Amygdala (tissue), 56 donors: ENCODE results near the gene ALG3.
"Not testable (repeated sequence)": the region's sequence is repeated elsewhere in the genome, so short reads cannot be mapped to it uniquely, and the experiment has no call there.

Experiments used
- DNase-seq, 56 donors: peaks; one replicate each; lab custom pipeline; 2025; lab: John Stamatoyannopoulos, UW

Gene ALG3

GRCh38 chr3:184248454-184249411, at the start of gene ALG3:
Gene ALG3 (minus strand): TSS chr3:184248962. CDS start chr3:184248940, 22 bp downstream.
- DNase-seq, result peak in 52 of 56 donors; percentile 24 to 84 (median 65)

GRCh38 chr3:184296616-184297015, 47.9 kb upstream of the ALG3 start:
- no peak for DNase-seq

DNA sequence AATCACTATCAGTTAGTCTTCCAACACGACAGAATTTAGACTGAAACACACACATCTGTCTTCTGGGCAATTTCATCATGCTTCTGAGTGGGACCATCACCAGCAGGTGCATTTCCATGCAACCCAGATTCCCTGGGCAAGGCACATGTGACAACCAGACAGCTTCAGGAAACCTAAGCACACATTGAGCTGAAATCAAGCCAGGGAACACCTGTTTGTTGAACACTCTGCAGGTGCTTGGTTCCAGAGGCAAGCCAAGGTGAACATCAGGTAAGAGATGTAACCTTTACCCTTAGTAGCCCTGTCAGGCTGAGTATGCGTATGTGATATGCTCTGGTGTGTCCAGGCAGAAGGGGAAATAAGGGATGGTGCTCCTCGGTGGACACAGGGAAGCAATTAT, 47.0 kb upstream of the ALG3 start:
- no peak for DNase-seq

- no peak for DNase-seq
These were observed 43.1 kb upstream of the ALG3 start for GRCh38 chr3:184291738-184292445.

DNA sequence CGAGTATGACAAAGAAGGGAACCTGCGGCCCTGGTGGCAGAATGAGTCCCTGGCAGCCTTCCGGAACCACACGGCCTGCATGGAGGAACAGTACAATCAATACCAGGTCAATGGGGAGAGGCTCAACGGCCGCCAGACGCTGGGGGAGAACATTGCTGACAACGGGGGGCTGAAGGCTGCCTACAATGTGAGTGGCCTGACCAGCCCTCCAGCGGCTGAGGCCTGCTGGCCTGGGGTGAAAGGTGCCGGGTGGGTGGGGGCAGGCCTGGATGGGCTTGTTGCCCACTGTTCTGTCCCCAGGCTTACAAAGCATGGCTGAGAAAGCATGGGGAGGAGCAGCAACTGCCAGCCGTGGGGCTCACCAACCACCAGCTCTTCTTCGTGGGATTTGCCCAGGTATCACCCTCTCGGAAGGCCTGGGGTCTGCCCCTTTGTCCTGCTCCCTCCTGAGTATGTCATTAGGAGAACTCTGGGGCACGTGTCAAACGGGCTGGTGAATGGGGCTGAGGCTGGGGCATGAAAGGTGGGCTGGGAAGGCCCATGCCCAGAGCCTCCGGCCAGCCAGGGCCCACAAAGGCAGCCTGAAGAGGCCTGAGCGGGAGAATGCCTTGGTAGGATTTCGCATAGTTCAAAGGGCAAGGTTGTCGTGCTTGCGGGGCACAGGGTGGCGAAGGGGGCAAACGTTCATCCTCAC, 42.4 kb upstream of the ALG3 start:
- no peak for DNase-seq

- DNase-seq, result no peak
These were observed 41.6 kb upstream of the ALG3 start for GRCh38 chr3:184290331-184290730.

GRCh38 chr3:184289426-184289938, 40.7 kb upstream of the ALG3 start:
- peak in 26 of 56 donors; percentile 3 to 51 (median 23) for DNase-seq

- DNase-seq, result peak in 39 of 56 donors; percentile 10 to 77 (median 43)
These were observed 35.9 kb upstream of the ALG3 start for GRCh38 chr3:184284696-184285095.

DNA sequence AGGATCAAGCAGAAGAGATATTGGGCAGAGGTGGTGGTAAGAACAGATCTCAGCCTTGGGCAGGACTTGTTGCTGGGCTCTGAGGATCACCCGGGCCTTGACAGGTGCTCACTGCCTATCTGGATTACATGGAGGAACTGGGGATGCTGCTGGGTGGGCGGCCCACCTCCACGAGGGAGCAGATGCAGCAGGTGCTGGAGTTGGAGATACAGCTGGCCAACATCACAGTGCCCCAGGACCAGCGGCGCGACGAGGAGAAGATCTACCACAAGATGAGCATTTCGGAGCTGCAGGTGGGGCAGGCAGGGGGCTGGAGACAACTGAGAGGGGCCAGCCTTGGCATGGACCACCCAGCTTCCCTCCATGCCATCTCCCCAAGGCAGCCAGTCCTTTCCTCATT, 34.9 kb upstream of the ALG3 start:
- no peak for DNase-seq

- no peak for DNase-seq
These were observed 34.2 kb upstream of the ALG3 start for GRCh38 chr3:184282941-184283340.

GRCh38 chr3:184277366-184277765, 28.6 kb upstream of the ALG3 start:
- DNase-seq, result no peak

DNA sequence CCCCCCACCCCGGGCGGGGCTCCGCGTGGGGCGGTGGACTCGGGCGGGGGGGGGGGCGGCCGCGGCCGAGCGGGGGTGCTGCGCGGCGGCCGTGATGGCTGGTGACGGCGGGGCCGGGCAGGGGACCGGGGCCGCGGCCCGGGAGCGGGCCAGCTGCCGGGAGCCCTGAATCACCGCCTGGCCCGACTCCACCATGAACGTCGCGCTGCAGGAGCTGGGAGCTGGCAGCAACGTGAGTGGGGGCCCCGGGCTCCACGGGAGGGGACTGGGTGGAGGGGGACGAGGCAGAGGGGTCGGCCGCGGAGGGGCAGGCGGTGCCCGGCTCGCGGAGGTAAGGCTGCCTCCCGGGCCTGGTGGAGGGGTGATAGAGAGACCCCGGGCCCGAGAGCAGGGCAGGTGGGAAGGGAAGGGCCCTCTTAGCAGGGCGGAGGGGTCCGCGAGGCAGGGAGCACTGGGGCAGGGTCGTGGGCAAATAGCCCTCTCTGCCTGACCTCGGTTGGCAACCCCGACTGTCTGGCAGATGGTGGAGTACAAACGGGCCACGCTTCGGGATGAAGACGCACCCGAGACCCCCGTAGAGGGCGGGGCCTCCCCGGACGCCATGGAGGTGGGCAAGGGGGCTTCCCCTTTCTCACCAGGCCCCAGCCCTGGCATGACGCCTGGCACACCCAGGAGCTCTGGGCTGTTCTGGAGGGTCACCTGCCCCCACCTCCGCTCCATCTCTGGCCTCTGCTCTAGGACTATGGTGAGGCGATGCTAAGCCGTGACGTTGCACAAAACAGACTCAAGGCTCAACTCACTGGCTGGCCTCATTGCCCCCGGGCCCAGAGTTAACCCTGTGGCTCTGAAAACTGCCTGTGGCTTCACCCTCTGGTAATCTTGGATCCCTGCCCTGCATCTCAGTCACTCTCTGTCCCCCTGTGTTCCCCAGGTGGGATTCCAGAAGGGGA, 27.5 kb upstream of the ALG3 start, which contains the start of gene ECE2:
Gene ECE2 (plus strand): TSS at position 62 of the 950 bp plus-strand sequence. CDS start 132 bp downstream, at position 194.
- DNase-seq, result peak in 3 of 56 donors; percentile 13 to 51 (median 22)

GRCh38 chr3:184275381-184275701, 26.6 kb upstream of the ALG3 start:
- no peak for DNase-seq

GRCh38 chr3:184272269-184272668, 23.5 kb upstream of the ALG3 start:
- DNase-seq, result no peak

DNA sequence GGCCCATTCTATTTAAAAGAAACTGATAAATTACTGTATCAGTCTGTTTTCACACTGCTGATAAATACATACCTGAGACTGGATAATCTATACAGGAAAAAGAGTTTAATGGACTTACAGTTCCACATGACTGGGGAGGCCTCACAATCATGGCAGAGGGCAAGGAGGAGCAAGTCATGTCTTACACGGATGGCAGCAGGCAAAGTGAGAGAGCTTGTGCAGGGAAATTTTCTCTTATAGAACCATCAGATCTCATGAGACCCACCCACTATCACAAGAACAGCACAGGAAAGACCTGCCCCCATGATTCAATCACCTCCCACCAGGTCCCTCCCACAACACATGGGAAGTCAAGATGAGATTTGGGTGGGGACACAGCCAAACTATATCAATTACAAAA, 18.5 kb upstream of the ALG3 start:
- not testable (repeated sequence) for DNase-seq

GRCh38 chr3:184262764-184263179, 14.0 kb upstream of the ALG3 start:
- DNase-seq, result no peak

DNA sequence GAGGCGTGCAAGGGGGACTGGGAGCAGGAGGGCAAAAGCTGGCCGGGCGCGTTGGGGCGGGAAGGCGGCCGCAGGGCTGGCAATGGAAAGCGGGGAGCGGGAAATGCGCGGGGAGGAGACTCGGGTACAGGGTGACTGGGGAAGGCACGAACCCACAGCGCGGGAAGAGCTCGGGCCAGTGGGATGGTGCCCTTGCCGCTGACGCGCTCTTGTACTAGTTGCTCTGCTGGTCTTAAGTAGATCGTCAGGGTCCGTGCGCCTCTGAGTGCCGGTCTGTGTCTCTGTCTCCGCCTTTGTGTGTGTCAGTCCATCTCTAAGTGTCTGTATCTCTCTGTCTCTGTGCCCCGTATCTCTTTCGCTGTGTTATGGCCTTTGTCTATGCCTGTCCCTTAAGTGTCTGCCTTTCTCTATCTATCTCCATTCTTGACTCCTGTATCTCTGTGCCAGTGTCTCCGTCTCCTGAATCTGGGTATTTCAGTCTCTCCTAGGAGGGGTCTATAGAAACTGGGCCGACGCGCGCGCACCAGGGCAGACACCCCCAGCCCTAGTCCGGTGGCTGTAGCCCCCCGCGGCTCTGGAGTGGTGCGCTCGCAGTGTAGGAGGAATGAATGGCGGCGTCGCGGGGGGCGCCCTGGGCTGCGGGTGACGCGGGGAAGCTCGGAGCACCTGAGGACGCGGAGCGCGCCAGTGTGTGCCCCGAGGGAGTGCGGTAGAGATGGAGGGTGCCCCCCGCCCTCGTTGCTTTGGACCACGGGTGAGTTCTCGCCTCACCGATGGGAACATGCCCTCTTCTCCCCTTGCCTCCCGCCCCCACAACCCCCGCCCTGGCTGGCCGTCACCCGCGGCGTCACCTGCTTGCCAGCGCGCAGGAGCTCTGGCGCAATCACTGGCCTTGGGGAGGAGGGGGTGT, 13.3 kb upstream of the ALG3 start:
- no peak for DNase-seq

DNA sequence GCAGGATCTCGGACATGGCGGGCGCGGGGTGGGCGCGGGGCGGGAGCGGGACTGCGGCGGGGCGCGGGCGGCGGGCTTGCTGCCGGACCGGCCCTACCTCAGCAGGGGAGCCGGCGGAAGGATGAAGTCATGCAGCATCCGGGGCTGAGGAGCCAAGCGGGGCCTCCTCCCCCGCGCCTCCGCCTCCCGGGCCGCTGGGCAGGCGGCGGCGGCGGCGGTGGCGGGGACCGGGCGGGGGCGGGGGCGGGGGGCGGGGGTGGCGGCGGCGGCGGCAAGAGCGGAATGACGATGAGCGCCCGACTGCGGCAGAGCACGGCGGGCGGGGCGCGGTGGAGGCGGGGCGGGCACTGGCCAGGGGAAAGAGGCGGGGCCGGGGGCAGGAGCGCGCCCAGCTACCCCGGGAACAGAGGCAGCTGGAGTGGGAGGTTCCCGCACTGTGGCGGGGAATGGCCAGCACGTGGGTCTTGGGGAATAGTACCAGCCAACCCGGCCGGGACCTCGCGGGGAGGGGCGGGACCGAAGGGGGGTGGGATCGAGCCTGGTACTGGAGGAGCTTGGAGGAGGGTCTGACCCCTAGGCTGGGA, 12.6 kb upstream of the ALG3 start, which contains the start of gene CAMK2N2:
Gene CAMK2N2 (minus strand): TSS at position 284 of the 584 bp plus-strand sequence. CDS start 268 bp downstream, at position 16.
- DNase-seq, result peak in 39 of 56 donors; percentile 8 to 74 (median 42)
